HG03469 (cell line): ENCODE results near the gene ACKR3.

ENCODE experiments used
- ATAC-seq: cut with Tn5 transposase; IDR thresholded peaks from one replicate; pipeline ENCODE4 v1.9.1; 2021; ENCODE audit warnings: mild to moderate bottlenecking, moderate library complexity, moderate number of reproducible peaks; ENCODE audit not compliant: unreplicated experiment

Gene ACKR3

DNA sequence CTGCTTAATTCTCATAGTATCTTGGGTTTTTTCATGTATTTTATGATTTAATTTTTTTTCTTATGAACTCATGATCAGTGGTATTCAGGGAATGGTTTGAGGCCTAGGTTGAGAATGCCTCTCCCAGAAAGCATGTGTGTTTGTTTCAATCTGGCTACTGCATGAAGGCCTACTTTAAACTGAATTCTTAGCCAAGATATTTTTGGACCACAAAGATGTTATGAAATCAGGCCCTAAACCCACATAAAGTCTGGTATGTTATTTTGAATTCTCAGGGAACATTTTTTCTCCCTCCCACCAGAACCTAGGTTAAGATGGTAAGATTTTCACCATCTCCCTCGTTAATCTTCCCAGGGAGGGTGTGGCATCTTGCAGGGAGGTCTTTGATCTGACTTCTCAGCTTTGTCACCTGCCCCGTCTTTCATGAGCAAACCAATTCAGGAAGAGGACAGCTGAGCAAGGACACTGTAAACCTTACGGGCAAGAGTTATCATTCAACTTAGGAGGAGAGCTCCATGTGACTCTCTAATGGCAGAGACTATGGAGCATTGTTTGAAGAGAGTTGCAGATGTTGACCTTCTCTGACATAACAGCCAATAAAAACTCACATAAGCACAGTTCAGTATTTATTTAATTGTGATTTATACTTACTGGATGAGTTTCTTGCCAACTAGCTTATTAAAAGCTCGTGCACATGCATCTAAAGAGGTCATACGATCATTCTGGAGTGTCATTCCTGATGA lies 21.3 kb upstream of the ACKR3 start:
- ATAC-seq, result no peak

DNA sequence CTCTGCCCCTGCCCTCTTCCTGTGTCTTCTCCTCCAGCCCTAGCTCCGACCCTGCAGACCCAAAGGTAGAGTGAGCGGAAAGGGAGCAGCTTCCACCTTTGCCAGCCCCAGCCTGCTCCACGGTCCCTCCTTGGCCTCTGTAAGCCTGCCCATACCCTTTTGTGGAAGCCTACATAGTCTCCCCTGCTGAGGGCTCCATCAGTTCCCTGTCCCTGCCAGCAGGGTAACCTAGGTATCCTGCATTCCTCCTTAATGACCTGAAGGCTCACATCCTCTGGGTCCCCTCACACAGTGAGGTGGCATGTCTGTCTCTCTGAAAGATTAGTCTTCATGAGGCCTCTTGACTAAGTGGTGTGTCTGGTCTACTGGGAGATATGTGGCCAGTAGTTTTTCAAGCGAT lies 20.5 kb upstream of the ACKR3 start:
- ATAC-seq, result no peak

DNA sequence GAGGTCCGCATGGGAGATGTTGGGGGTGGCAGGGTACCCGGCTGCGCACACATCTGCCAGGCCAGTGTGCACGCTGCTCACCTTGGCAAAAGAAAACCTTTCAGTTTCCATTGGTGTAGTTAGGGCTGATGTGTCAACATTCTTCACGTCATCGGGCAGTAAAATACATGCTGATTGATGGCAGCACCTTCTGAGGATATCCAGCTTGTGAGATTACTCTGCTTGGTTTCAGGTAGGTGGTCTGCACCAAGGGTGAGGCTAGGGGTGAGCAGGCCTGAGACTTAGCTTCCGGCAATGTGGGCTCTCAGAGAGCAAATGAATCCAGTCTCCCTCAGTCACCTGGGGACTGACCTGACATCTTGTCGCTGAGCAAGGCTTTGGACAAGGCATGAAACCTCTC lies 19.3 kb upstream of the ACKR3 start:
- no peak for ATAC-seq

DNA sequence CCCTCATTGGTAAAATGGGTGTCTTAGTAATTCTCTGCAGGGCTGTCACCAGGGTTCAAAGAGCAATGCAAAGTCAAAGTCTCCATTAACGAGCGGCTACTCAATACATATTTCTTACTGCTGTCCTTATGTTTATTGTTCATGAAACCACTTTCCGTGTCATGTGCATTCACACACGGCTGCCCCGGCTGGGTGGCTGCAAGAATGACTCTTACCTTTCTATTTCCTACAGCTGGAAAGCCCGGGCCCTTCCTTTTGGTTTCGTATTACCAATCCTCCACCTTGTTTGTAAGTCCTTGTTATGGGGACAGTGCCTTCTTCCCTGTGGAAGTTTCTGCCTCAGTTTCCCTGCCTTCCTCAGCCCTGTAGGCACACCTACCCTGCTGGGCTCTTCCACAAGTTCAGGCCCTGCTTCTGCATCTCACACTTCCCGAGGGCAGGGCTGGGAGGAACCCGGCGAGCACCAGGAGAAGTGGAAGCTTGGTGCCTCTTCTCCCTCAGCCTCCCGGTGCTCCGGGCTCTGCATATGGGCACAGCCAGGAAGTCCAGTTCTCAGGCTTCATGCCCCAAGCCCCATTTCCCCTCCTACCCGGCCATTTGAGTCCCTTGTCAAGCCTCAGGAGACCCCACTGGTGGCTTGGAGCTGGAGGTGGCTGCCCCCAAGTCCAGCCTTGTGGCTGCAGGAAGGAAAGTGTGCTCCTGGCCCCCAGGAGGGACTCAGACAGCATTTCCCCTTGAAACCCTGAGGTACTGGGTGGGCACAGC lies 18.7 kb upstream of the ACKR3 start:
- ATAC-seq, result peak; percentile 34

DNA sequence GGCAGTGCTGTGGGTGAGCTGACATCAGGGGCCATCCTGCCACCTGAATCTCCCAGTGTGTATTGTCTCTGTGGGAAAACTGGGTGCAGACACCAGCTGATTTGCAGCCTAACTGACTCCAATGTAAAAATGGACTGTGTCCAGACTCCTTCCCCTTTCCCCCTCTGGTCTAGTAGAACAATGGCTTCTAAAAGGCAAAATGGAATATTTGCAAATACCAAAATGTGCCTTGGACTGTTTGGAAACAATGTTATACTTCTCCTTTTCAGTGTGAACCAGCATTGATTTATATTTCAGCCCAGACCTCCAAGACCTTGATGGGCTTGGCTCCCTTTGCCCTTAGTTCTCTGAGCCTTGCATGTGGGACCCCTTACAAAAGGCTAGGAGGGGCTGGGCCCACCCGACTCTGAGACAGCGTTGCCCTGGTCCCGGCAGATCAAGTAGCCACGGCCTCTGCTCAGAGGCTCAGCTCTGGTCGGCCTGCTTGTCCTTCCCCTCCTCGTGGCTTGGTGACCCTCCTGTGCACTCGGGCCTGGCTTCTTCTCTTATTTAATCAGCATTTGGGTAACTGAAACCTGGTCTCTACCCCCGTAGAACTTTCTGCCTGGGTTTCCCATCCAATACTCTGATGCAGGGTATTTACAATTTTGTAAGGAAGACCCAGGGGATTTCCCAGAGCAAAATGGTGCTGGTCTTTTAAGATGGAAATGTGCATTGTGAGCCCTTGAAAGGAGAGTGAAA lies 18.0 kb upstream of the ACKR3 start:
- ATAC-seq, result no peak

DNA sequence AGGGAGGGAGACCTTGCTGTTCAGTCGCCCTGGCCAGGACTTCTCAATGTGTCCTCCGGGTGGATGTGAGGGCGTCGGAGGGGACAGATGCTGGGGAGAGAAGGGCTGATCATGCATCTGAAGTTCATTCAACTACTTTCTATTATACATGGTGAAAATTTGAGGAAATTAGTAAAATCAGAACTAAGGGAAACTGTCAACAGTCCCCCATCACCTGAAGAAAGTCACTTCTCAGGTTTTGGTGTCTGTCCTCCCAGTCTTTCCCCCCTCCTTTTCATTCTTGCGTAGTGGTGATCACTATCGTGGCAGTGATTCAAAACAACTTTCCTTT lies 17.4 kb upstream of the ACKR3 start:
- ATAC-seq, result no peak

DNA sequence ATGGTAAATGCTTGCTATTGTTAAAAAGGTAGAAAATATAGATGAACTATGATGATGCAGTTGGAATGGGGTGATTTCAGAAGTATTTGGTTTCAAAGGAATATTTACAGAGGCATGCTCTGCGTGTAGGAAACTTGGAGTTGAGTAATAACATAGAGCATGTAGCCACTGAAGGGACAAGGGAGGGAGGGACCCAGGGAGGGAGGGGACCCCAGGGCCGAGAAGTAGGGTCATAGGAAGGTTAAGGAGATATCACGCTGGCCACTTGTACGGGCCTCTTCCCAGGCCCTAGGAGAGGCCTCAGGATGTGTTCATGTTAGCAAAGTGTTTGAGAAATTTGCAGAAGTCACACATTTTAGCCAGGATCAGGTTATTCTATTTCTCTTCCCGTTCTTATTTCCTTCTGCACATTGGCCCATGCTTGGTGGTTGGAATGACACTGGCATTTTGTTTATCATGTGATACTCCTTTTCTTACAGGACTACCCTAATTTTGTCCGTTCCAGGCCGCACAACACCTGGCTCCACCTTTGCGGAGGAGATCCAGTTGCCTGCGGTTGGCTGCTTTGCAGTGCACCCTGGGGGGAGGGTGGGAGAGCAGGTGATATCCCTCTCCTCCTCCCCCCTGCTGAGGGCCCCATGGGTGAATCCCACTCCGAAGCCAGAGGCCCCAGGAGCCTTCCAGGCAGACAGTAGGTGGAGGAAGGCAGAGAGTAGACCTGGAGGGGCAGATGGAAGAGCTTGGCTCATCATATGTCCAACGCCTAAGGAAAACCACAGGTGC lies 16.9 kb upstream of the ACKR3 start:
- no peak for ATAC-seq

DNA sequence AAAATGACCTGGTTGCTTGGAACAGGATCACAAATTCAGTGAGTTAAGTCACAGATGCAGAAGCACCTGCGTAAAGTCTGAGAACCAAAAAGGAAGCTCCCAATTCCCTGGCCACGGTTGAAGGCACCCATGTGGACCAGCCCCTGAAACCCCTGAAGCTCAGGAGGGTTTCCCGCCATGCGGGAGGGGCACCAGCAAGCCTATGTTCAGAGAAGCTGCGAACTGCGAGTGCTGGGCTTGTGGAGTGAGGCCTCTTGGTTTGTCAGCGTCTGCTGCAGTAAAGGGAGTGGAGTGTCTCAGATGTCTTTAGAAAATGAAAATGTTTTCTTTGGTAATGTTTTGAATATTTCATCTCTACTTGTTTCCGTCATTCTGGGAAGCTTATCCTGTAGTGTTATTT lies 16.1 kb upstream of the ACKR3 start:
- no peak for ATAC-seq

DNA sequence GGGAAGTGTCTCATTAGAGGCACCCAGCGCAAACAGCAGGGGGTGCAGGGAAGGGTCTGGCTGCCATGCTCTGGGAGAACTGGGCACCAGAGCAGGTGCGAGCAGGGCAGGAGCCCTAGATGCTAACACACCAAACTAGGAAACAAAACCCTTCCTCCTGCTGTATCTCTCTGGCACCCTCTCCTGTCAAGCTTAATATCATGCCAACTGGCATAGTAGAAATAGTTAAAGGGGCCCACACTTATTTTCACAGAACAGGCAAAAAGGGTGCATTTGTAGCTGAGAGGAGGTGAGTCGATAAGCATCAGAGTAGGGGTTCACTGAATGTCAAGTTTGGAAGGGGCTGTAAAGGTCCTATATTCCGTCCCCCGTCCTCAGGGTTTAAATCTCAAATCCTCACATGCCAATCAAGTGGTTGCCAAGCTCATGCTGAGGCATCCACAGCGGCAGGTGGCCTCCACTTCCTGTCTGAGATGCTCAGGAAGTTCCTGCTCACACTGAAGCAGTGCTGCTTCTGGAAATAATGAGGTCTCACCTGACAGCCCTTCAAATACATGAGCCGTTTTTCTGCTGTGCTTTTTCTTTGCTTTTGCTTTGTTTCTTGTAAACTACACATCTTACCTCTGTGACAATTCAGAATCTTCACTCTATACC lies 14.9 kb upstream of the ACKR3 start:
- no peak for ATAC-seq

DNA sequence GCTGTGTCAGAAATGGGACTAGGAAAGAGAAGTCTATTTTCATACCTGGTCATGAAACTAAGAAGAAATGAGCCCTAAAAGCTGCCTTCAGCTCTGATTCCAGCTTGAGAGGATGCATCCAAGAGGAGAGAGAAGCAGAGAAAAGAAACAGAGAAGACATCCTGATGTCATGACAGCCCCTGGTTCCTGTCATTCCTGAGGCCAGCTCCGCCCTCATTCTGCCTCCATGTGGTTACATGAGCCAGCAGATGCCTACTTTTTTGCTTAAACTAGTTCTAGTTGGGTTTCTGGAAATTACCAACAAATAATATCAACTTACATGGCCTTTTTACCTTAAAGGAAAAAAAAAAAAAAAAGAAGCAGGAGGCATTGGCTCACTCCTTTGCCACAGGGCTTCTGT lies 14.1 kb upstream of the ACKR3 start:
- ATAC-seq, result no peak

DNA sequence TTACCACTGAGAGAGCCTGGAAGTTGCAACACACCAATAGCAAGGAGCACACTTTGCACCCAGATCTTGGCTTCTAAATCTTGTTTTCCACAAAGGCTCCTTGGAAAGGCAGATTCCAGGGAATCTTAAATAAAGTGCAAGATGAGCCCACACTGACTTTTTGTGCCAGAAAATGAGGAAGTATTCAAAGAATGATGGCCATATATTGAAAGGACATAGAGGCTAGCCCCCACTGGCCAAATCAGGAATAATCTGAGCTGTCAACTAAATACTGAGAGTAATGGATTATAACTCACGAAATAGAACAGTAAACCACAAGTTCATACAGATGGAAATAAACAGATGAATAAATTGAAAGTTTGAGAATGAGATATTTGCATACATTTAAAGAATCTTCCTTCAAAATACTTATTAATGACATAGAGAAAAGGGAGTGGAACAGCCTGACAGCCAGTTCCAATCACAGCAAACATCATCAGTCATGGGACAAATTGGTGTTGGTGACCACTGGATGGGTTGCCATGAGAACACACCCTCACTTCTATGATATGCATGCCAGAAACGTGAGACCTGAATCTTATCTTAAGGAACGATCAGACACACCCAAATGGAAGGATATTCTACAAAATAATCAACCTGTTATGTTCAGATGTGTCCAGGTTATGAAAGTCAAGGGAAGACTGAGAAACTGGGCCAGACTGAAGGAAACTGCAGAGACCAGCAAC lies 12.2 kb upstream of the ACKR3 start:
- ATAC-seq, result no peak

DNA sequence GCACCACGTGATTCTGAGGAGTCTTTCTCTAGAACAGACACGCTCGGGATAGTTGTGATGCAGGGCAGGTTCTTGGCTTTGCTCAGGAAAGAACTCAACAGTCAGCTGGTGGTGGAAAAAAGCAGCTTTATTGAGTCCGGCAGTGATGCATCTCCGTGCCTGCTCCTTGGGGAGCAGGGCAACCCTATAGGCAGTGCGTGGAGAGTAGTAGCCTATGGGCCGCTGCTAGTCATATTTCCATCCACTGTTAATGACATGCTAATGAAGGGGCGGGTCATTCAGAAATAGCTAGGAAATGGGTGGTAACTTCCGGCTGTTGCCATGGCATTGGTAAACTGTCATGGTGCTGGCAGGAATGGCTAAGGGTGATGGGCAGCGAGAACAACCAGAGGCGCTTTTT lies 11.6 kb upstream of the ACKR3 start:
- no peak for ATAC-seq

DNA sequence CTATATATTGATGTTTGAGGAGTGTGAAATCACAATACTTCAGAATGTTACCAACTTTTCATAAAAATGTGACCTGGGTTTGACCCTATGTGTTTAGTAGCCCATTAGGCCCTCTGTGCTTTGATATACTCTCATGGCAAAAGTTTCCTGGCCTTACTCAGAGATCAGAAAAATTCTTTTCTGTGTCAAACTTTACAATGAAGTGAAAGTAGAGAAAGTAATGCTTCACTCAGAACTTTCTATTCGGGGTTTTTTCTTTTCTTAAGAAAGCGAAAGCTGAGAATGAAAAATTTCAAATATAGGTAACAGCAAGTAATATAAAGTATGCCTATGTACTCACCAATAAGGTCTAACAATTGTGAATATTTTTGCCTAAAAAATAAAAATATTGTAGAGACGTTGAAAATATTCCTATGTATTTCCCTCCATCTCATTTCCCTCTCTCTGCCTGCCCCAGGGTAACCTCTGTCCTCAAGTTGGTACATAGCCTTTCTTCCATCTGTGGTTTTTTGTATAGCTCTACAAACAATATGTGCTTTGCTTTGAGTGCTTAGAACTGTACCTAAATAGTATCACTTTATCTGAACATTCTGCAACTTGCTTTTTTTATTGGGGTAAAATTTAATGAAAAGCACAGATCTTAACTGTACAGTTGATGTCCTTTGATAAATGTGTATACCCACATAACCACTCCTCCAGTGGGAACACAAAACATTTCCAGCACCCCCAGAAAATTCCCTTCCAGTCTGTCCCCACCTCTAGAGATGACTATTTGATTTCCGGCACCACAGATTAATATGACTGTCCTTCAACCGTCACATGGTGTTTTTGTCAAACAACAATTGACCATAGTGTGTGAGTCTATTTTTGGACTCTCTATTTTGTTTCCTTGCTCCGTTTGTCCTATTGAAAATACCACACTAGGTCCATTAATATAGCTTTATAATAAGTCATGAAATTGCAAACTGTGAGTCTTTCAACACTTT lies 10.3 kb upstream of the ACKR3 start:
- ATAC-seq, result no peak

DNA sequence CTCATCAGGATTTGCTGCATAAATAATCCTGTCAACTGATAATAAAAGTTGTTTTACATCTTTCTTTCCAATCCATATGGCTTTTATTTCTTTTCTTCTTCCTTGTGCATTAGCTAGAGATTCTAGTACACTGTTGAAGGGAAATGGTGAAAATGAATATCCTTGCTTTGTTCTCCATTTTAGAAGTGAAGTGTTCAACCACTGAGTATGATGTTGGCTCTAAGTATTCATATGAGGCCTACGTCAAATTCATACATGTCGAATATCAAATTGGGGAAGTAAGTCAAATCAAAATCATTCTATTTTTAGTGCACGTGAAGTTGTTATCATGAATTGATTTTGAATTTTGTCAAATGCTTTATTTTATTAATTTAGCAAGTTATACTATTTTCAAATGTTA lies 7.8 kb upstream of the ACKR3 start:
- ATAC-seq, result no peak

DNA sequence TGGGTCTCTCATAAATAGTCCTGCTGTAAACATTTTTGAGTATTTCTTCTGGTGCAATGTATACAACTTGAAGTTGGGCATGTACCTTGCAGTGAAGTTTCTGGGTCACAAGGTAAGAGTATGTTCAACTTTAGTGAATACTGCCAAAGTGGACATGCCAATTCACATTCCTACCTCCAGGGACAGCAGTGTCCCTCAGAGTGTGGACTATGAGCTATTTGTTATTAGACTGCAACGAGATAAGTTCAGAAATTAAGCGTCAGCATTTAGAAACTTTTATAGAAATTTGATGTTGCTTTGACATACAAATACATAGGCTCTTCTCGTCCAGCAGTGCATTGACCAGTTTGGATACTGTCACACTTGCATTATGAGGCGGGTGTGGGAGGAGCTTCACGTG lies 7.2 kb upstream of the ACKR3 start:
- no peak for ATAC-seq

DNA sequence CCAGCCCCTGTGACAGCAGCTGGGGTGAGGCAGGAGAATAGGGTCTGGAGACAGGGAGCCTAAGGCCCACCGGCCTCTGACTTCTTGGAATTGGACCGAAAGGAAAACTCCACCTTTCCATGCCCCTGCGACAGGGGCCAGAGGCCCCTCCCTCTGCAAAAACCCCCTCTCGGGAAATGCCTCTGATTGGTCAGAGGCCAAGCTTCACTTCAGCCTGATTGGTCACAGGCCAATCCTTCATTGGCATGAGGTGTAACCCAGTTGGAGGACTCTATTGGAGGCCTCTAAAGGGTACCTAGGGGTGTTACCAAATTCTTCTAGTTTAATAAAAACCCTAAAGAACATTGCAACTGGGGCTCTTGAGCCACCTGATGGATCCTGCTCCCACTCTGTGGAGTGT lies 5.7 kb upstream of the ACKR3 start:
- ATAC-seq, result no peak

DNA sequence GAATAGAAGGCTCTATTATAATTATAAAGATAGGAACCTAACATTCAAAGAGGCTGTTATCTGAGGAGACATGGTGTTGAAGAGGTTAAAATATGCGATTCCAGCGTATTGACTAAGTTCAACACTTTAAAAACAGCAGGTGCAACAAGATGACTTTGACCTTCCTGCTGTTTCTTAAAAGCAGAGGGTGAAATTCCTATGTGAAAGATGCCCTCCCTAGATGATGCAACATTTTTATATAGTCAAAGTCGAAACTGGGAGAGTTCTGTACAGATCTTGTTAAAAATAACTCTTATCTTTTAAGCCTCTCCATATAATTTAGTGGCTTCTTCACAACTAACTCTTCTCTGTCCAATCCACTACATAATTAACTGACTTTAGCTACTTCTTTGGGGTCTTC lies 4.4 kb upstream of the ACKR3 start:
- ATAC-seq, result no peak

DNA sequence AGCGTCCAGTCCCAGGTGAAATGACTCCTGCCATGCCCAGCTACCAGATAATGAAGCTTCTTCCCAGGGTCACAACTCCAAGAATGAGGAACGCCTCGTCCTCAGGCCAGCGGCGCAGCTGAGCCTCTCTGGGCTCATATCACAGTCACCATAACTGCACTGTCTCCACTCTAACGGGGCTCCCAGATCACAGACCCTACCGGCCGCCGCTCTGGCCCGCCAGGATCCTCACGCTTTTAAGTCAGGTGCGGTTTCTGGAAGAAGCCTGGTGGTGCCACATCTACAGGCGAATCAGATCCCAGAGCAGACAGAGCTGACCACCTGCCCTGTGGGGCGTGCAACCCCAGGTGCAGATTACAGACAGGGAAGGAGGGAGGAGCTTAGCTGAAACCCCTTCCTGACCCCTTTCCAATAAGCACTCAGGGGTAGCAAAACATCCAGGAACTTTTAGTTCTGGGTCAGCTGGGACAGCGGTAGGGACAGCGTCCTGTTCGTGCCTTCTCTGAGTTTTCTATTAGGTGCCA lies 3.7 kb upstream of the ACKR3 start:
- no peak for ATAC-seq

DNA sequence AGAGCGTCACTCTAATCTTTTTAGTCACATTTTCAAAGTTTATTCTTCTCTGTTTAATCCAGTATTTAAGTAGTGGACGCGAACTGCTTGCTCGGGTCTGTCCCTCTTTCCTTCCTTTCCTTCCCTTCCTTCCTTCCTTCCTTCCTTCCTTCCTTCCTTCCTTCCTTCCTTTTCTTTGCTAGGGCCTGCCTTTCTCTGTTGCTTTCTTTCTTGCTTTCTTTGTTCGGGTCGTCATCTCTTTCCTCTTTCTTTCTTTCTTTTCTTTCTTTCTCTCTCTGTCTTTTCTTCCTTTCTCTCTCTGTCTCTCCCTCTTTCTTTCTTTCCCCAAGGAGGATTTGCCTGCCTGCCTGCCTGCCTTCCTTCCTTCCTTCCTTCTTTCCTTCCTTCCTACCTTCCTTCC lies 3.0 kb upstream of the ACKR3 start:
- ATAC-seq, result no peak
